Measurements from ENCODE around the gene CD163.
"Not testable (repeated sequence)": the region's sequence is repeated elsewhere in the genome, so short reads cannot be mapped to it uniquely, and the experiment has no call there.

Gene CD163

DNA sequence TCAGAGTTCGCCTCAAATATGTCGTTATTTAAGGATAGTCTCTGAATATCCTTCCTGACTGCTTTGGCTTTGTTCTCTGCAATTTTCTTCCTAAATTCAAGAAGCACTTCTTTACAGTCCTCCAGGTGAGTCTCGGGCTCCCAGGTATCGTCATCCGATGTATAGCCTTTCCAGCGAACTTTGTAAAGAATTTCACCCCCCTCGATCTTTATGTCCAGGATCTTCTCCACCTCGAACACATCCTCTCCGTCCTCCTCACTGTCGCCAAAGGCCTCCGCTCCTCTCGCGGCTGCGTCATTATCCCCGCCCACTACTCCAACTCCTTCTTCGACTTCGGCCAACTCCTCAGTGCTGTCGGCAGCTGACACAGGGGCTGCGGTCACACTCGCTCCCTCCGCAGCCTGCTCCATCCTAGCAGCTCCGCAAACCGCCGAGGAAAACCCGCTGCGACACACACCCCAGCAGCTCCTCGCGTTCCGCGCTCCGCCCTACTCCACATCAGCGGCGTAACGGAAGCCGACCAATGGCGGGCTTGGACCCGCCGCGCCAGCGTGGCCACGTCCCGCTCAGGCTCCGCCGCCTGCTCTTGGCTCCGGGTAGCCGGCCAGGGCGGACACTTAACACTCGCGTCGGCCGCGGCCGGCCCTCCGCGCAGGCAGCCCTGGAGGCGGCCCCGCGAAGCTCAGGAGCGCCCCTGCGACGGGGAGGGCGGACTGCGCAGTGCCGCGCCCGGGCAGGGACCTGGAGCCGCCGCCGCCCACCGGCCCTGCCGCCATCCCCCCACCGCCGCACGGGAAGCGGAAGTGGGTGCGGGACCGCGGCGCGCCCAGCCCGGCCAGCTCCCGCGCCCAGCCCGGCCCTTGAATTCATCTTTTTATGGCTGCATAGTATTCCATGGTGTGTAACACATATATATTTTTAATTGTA lies 63.7 kb downstream of the CD163 start:
- Histone ChIP-seq H3K27me3 (ENCODE audit: insufficient read depth, poor library complexity, severe bottlenecking) (no peaks in the 10 kb centered on the region), H3K27ac (replicated peaks) (no peak overlapping the region), H3K4me3 (replicated peaks; ENCODE audit: insufficient read depth, low read length) (no peak overlapping the region)
- no peak for DNase-seq (ENCODE audit: low read depth in 1 of 2, low spot score in 1 of 2)
- no peak for TF ChIP-seq GABPA (IDR thresholded peaks at IDR 0.05; ENCODE audit: low read depth)
- TF ChIP-seq, protein P1, sequence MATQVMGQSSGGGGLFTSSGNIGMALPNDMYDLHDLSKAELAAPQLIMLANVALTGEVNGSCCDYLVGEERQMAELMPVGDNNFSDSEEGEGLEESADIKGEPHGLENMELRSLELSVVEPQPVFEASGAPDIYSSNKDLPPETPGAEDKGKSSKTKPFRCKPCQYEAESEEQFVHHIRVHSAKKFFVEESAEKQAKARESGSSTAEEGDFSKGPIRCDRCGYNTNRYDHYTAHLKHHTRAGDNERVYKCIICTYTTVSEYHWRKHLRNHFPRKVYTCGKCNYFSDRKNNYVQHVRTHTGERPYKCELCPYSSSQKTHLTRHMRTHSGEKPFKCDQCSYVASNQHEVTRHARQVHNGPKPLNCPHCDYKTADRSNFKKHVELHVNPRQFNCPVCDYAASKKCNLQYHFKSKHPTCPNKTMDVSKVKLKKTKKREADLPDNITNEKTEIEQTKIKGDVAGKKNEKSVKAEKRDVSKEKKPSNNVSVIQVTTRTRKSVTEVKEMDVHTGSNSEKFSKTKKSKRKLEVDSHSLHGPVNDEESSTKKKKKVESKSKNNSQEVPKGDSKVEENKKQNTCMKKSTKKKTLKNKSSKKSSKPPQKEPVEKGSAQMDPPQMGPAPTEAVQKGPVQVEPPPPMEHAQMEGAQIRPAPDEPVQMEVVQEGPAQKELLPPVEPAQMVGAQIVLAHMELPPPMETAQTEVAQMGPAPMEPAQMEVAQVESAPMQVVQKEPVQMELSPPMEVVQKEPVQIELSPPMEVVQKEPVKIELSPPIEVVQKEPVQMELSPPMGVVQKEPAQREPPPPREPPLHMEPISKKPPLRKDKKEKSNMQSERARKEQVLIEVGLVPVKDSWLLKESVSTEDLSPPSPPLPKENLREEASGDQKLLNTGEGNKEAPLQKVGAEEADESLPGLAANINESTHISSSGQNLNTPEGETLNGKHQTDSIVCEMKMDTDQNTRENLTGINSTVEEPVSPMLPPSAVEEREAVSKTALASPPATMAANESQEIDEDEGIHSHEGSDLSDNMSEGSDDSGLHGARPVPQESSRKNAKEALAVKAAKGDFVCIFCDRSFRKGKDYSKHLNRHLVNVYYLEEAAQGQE (IDR thresholded peaks at IDR 0.05; ENCODE audit: insufficient replicate concordance, low read depth) = no peak
- no peak for TF ChIP-seq SPI1 (IDR thresholded peaks at IDR 0.05; ENCODE audit: borderline replicate concordance, low read depth)
- TF ChIP-seq, protein P2, sequence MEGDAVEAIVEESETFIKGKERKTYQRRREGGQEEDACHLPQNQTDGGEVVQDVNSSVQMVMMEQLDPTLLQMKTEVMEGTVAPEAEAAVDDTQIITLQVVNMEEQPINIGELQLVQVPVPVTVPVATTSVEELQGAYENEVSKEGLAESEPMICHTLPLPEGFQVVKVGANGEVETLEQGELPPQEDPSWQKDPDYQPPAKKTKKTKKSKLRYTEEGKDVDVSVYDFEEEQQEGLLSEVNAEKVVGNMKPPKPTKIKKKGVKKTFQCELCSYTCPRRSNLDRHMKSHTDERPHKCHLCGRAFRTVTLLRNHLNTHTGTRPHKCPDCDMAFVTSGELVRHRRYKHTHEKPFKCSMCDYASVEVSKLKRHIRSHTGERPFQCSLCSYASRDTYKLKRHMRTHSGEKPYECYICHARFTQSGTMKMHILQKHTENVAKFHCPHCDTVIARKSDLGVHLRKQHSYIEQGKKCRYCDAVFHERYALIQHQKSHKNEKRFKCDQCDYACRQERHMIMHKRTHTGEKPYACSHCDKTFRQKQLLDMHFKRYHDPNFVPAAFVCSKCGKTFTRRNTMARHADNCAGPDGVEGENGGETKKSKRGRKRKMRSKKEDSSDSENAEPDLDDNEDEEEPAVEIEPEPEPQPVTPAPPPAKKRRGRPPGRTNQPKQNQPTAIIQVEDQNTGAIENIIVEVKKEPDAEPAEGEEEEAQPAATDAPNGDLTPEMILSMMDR (IDR thresholded peaks at IDR 0.05; ENCODE audit: insufficient read depth, low read length) = no peak

DNA sequence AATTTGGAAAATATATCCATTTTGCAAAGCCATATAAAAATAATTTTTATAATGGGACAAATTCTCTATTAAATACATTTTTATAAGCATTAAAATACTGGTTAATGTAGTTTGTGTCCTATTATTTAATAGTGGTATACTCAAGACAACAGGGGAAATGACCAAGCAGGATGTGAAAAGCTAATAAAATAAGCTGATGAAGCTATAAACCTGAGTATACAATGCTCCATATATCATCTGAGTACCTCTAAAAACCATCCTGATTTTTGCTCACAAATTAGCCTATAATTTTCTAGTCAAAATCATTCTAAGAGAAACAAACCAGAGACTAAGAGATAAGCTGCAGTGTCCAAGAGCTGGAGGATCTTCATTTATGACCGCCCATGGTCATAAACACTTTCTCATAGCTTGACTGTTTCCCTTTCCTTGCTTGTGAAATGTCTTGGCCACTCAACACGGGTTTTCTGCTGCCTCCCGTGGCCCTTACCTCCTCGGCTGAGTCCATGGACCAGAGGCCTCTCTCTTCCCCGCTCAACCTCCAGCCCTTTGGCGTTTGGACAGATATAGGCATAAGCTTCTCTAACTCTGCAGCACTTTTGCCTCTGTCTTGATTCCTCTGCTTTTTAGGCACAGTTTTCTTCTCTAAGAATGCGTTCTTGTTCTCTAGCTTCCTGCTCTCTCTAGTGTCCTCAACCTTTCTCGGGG lies 65.1 kb downstream of the CD163 start:
- not testable (repeated sequence) for H3K27me3 ChIP-seq (ENCODE audit: insufficient read depth, poor library complexity, severe bottlenecking); H3K27ac ChIP-seq (replicated peaks); H3K4me3 ChIP-seq (replicated peaks; ENCODE audit: insufficient read depth, low read length); DNase-seq (ENCODE audit: low read depth in 1 of 2, low spot score in 1 of 2)

GRCh38 chr12:7437494-7437893 lies 66.1 kb downstream of the CD163 start:
- H3K27ac ChIP-seq (replicated peaks); H3K27me3 ChIP-seq (ENCODE audit: insufficient read depth, poor library complexity, severe bottlenecking); DNase-seq (ENCODE audit: low read depth in 1 of 2, low spot score in 1 of 2); H3K4me3 ChIP-seq (replicated peaks; ENCODE audit: insufficient read depth, low read length): not testable (repeated sequence)

DNA sequence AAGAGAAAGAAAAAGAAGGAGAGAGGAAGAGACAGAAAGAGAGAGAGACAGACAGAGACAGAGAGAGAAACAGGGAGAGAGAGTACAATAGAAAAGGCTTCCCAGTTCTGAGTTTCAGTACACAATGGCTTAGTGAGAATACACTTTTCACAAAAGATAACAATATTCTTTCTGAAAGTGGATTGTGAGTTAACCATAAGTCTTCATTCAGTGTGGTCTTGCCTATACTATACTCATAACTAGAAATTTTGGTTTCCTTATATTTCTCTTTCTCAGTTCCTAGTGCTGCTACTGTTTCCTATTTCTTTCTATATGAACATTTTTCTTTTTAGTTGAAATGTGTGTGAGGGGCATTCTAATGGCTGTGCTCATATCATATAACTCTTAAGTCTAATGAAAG lies 68.9 kb downstream of the CD163 start:
- no peak overlapping the region for H3K27ac ChIP-seq (replicated peaks)
- TF ChIP-seq GABPA (IDR thresholded peaks at IDR 0.05; ENCODE audit: low read depth) (no peak), SPI1 (IDR thresholded peaks at IDR 0.05; ENCODE audit: borderline replicate concordance, low read depth) (no peak), POLR2AphosphoS5 (IDR thresholded peaks at IDR 0.05; ENCODE audit: low read depth) (no peak)
- TF ChIP-seq, protein P2 (IDR thresholded peaks at IDR 0.05; ENCODE audit: insufficient read depth, low read length) = no peak
- TF ChIP-seq, protein P1 (IDR thresholded peaks at IDR 0.05; ENCODE audit: insufficient replicate concordance, low read depth) = no peak
- H3K27me3 ChIP-seq (ENCODE audit: insufficient read depth, poor library complexity, severe bottlenecking) = peaks cover 5% of the 10 kb centered on the region
- DNase-seq (ENCODE audit: low read depth in 1 of 2, low spot score in 1 of 2) = no peak
- H3K4me3 ChIP-seq (replicated peaks; ENCODE audit: insufficient read depth, low read length) = no peak overlapping the region

Measured in HL-60 (cell line).